GM19035 (cell line): ENCODE data around the gene IGF2BP3.

Experiments used
- ATAC-seq: cut with Tn5 transposase; IDR thresholded peaks from one replicate; pipeline ENCODE4 v1.9.1; 2021; ENCODE audit not compliant: unreplicated experiment

IGF2BP3 gene

DNA sequence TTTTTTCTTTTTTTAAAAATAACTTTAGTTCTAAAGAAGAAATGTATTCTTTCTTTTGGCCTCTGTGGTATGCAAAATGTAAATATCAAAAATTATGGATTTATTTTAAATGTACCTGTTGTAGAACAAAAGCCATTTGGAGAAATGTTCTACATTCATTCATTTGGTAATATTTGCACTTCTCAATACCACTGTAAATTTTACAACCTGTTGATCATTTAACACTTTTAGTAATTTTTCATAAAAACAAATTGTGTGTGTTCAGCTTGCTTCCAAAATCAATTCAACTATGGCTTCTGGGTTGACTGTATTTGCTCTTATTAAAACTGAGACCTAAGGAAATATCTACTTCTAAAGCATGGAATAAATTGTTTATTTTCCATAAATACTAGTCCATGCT, 2.3 kb upstream of the IGF2BP3 start:
- ATAC-seq = no peak

DNA sequence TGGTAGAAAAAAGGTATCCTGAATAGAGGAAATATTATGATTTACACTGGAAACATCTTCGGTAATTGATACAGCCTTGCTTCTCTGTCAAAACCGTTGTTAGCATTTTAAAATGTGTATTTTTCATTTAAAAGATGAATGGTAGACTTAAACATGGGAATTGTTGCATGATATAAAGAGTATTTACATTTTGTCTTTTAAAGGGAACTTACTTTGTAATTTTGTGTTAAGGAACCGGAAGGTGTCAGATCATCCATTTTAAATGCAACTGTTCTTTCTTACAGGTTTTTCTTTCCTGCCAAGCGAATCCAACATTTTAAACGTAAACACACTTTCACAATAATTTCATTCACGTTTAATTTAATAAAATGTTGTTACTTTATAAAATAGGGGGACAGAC, 1.8 kb upstream of the IGF2BP3 start:
- ATAC-seq = no peak

DNA sequence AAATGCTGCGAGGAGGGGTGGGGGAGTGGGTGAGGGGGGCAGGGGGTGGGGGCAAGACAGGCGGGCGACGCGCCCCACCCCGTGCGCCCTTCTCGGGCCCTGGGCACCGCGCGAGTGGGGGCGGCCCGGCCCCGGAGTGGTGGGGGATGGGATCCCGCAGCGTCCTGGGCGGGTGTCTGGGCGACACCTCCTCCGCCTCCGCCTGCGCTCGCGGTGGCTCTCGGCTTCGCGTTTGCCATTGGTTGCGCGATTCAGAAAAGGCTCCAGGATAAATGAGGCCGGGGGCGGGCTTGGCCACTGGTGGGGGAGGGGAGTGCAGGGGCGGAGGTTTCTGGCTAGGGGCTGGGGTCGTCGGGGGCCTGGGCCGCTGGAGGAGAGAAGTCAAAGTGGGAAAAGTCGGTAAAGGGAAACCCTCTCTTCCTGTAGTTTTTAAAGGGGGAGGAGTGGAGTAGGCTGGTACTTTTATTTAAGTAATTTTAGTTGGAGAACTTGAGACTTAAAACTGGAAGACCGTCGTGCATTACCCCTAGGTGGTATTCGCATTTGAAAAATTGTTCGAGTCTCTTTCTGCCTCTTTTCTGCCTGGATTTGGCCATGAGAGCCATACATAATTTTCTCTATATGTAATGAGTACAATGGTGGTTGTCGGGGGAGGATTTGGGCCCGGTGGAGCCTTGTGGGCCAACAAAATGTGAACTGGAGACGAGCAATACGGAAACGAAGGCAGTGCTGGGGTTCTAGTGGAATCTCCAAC, 992 bp upstream of the IGF2BP3 start:
- peak; percentile 24 for ATAC-seq

DNA sequence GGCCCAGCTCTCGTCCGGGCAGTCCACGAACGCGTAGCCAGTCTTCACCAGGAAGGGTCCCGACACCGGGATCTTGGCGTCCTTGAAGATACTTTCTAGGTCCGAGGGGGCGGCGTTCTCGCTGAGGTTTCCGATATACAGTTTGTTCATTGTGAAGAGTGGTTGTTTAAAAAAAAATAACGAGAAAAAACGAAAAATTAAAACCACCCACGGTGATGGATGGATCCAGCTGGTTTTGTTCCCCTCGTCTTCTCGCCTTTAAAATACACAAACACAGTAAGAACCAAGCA, 385 bp downstream of the IGF2BP3 start:
- no peak for ATAC-seq

DNA sequence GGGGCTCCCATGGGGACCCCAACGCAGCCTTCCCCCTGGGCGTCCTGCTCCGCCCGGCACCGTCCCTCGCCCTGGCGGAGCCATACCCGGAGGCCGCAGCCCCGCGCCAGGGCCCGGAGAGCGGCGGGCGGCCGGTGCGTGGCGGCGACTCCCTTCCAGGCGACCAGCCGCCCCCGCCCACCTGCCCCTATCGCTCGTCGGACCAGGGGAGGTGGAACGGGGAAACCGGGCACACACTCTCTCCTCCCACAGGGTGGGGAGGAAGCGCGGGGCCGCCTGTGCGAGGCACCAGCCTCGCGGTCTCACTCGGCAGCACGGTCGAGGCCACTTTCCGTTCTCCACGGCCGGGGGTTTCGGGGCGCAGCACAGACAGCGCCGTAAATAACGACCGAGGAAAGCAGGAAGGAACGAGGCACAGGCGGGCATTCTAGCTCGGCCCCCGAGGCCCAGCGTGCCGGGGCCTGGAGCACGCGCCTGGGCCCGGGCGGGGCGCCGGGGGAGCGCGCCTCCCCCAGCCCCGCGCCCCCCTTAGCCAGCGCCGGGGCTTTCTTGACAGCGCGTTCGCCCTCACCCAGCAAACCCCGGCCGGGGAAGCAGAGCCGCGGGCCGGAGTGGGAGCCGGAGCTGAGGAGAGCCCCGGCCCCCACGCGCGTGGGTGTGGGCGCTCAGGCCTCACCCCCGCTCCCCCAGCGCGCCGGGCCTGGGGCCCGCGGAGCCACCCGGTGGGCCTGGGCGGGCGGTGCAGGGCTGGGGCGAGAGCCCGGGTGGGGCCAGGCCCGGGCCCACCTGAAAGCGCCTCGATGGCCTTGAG, 936 bp downstream of the IGF2BP3 start:
- ATAC-seq = peak; percentile 13

DNA sequence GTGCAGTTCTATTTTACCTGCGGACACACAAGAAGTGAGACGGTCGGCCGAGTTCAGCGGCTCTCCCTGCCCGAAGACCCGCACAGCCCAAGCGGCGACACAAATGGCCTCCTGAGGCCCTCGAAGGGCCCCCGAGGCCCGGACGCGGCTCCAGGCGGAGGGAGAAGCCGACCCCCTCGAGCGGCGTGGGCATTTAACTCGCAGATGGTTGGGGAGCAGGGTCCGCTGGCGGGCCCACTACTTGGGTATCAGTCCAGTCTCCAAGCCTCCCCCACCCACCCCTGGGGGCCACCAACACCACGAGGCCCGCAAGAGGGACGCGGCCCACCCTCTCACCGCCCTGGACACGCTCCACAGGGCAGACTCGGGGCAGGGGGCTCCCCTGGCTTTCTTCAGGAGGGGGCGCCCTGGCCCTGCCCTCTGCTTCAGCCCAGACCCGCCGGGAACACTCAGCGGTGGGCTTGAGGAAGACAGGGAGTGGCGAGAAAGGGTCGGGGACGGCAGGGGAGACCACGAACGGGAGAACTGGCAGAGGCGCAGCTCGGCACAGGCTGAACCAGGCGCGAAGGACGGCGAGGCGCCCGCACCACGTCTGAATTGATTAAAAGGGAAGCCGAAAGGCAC, 1.7 kb downstream of the IGF2BP3 start:
- peak; percentile 1 for ATAC-seq

DNA sequence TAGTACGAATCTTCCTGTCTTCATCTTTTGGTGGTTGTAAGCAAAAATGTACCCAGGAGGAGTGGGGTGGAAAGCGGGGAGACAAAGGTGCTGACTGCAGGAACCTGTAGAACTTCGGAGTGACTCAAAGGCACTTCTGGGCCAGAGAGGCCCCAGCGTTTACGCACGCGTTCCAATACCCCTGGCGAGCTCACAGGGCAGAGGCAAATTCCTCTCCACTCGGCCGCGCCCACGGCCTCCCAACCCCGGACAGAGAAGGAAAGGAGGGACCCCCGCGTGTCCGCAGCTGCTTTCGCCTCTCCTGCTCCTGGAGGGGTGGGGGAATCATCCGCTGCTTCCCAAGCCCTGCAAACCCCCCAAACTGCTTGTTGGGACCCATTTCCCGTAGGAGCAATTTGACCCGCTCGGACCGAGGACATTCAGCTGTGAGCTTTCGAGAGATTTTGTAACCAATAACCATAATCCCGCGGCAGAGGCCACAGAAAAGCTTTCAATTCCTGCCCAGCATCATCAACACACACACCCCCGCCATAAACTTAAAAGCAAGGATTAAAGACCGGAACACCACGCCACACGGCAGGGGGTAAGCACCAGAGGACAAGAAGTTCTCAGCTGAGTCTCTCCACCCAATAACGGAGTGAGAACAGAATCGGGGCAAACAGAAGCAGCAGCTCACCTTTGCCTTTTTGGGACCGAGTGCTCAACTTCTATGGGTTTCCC, 2.3 kb downstream of the IGF2BP3 start:
- no peak for ATAC-seq

DNA sequence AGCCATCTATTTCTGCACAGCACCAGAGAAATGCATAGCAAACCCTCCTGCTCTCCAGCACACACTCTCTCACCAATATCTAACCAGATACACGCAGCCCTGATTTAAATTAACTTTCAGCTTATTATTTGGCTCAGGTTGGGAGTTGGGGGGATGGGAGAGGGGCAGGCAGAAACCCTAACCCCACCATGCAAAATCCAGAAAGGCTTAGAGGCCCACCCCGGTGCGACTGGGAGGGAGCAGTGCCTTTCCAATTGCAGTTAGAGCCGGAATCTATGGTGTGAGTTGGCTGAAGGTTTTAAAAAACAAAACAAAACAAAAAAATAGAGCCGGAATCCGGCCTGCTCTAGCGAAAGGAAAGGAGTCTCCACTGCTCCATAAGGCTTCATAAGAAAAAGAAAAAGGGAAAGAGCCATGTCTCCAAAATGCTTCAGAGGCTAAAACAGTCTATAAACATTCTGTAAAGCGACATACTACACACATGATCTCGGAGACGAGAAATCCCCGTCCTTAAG, 2.9 kb downstream of the IGF2BP3 start:
- ATAC-seq = no peak

DNA sequence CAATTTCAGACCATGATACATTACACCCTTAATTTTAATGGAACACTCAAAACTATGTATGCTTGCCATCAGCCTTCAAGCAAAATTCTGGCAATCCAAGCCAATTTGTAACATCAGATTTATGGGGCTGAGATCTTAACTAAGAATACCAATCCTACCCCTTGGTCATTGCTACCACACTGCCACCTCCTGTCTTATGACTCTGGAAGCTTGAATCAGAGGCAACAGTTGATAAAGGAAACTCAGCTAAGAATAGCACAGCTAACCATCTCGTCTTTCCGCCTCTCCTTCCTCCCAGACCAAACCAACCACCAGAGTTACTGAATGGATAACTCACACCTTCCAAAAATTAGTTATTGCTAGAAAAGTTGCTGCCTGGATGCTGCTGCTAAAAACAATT, 7.4 kb downstream of the IGF2BP3 start:
- ATAC-seq = no peak

DNA sequence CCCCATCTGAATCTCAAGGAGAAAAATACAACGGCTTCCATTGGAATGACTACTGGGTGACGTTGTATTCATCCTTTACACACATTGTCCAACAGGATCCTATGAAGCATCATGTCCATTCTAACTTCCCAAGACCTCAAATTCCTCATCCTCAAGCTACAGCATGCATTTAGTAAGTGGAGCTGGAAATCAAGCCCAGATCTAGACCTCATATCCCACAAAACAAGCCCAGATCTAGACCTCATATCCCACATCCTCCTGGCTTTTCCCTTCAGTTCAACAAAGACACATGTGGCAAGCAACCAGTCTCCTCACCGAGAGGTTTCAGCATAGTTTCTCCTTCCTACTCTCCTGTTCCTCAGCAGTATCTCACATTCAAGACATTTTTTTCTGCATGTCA, 12.2 kb downstream of the IGF2BP3 start:
- ATAC-seq = no peak

DNA sequence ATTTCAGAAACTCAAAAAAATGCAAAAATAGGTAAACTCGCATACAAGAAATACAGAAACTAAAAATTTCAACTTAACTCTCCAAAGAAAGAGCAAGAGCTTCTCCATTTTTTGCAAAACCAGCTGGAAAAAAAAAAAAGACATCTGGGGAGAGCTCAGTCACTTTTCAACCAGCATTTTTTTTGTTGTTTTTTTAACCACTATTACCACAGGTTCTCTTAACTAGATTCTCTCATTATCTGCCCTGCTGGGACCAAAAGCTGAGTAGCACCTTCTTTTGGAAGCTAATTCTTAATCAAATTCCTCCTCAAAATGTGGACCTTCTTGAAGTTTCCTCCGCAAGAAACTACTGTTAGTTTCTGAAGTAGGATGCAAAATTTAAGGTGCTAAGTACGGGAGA, 14.2 kb downstream of the IGF2BP3 start:
- ATAC-seq = no peak

DNA sequence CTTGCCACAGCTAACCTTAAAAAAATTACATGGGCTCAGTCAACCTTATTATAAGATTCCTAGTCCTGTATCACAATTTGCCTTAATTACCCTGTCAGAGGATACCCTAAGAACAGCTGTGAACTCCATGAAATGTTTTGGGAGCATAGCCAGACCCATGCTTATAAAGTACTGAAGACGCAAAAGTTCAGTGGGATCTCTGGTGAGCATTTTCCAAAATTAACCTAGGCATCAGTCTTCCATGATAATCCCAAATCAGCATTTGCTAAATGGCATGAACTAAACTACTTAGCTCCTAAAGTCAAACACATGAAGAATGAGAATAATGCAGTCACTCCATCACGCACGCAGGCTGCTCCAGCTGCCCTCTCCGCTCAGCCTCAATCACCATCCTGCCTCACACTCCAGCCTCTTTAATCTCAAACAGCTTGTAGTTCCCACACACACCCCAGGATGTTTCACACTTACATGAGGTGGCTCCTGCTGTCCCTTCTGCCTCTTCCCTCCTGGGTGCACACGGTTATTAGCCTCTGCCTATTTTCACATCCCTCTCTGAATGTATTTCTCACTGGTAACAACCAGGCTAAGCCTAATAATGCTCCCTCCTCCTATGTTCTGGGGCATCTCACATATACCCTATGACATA, 15.3 kb downstream of the IGF2BP3 start:
- ATAC-seq = no peak

DNA sequence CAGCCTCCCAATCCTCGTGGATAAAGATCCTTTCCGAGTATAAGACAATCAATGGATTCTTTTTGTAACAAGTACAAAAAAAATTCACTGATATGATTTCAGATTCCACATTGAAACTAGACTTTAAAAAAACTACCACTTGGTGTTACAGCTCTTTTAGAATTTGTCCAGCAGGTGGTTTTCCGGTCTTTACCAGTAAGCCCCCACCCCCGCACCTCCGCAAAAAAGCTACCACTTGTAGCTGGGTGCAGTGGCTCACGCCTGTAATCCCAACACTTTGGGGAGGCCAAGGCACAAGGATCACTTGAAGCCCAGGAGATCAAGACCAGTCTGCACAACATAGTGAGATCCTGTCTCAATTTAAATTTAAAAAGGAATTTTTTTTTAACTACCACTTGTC, 19.8 kb downstream of the IGF2BP3 start:
- ATAC-seq = no peak

DNA sequence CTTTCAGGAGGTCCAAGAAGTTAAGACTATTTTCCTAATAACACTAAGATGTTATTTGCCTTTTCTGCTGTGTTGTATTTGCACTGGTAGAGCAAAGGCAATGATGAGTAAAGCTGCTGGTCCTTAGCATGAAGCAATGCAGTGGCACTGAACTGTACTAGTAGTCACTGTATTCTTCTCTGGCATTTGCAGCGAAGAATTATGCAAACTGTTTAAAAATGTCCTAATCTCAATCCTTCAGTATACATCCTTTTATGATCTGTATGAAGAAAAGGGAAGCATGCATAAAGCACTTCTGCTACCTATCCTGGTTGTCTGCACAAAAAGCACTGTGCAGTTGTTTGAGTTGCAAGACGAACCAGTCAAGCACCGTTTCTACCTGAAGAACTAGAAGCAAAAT, 20.4 kb downstream of the IGF2BP3 start:
- ATAC-seq = no peak

DNA sequence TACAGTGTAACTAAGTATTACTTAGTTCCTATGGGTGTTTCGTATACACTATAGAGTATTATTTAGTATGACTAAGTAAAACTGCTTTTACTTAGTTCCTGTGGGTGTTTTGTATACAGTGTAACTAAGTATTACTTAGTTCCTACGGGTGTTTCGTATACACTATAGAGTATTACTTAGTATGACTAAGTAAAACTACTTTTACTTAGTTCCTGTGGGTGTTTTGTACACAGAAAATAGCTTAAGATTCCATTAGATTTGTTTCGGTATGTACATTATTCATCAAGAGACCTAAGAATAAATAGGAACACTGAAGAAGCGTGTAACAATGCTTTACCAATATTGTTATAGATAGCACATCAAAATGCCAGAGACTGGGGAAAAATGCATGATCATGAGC, 25.0 kb downstream of the IGF2BP3 start:
- ATAC-seq = no peak

DNA sequence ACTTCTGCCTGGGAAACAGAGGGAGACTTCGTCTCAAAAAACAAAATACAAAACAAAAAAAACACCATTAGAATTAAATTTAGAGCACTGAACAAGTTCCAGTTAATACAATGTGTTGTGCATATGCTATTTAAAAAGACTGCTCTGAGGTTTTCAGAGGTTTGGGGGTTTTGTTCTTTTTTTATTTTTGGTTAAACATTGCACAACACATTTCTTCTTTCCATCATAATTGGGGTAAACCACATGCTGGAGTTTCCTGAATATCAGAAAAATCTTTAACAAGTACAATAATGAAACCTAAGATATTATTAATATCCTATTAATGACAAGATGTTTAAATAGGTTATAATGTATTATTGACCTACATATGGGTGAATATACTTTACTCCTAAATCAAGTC, 26.3 kb downstream of the IGF2BP3 start:
- no peak for ATAC-seq

DNA sequence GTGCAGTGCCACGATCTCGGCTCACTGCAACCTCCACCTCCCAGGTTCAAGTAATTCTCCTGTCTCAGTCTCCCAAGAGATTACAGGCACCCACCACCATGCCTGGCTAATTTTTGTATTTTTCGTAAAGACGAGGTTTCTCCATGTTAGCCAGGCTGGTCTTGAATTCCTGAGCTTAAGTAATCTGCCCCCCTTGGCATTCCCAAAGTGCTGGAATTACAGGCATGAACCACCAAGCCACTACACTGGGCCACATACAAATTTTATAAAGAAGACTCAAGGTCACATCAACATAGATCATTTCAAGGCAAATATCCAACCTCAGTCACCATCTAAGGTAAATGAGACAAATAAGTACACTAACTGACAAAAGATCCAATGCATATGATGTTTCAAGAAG, 32.1 kb downstream of the IGF2BP3 start:
- ATAC-seq = no peak

DNA sequence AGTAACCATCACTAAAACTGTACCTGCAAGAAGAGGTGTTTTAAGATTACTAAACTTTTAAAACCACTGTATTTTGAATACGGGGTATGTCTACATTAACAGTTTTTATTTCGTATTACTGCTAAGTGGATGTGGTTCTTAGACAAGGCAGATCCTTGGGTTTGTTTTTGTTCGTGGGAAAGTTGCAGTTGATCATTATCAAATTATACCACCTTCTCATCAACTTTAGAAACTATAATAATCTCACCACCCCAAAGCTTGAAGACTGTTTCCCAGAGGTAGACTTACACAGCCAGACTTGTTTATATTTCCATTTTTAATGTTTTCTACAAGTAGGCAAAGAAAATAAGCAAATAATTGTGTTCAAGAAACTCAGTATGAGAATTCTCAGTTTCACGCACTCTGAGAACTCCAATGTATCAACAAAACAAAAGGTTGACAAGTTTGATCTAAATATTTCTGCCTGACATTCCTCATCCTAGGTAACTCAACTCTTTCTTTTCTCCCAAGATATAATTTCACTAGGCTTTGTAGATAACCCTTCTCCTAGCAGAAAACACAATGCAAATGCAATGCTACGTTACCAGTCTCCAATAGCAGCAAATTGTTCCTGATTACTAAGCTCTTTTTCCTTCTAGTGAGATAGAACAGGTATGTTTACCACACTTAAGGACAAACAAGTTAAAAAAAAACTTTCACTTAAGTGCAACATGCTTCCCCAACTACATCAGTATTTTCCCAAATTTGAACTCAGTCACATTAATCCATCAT, 36.0 kb downstream of the IGF2BP3 start:
- no peak for ATAC-seq

DNA sequence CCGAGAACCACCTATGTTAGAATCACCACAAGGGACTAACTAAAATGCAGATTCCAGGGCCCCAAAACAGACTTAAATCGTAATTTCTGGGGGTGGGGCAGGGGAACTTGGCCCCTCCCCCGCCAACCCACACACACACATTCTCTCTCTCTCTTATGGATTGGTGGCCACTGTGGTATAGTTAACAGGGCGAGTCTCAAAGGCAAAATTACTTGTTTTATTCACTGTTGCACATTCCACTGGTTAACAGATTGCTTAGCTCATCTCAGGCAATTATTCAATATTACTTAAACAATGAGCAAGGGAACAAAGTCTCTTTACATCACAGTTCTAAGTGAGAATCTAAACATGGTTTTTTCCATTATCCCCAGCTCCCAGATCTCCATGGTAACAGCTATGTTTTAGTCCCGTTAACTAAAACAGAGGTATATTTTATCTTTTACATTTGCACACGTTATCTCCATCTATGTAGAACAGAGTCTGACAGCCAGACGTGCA, 38.5 kb downstream of the IGF2BP3 start:
- ATAC-seq = no peak

DNA sequence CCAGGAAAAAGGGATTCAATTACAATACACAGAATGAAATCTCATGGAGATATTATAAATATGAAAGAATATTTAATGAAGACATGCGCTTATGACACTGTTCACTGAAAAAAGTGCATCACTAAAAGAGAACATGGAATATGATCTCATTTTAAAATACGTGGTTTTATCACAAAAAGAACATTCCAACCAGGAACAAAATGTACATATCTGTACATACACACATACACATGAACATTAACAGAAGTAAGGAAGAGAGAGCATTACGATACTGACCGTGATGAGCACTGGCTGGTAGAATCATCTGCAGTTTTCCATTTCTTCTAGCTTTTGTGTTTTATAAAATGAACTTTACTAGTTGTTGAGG, 39.4 kb downstream of the IGF2BP3 start:
- no peak for ATAC-seq
